ENCODE measurements around the gene AP2A2. TPM values are rescaled to one million over a fixed set of nuclear protein-coding genes. Genes with fewer than 3 reads are reported as not detected.

AP2A2 gene
- polyA plus RNA-seq, 3 donors, result 5.7 to 61.0 (median 8.2) TPM

GRCh38 chr11:1059759-1060158, 134.1 kb downstream of the AP2A2 start:
- Mint-ChIP-seq H3K36me3 (no peaks in the 10 kb centered on the region), H3K27me3 (ENCODE audit: low read depth in 3 of 3) (peaks cover 4 to 17% (median 16%) of the 10 kb centered on the region in 3 donors), H3K4me1 (peaks cover 6% of the 10 kb centered on the region), H3K27ac (no peak overlapping the region), H3K9me3 (peaks cover 2 to 10% (median 7%) of the 10 kb centered on the region in 7 donors), H3K4me3 (no peak overlapping the region)
- Histone ChIP-seq H3K4me2 (replicated peaks; ENCODE audit: extremely low read depth, low read length, poor library complexity, severe bottlenecking) (no peak overlapping the region), H3K36me3 (replicated peaks in 1 of 2; ENCODE audit: control insufficient read depth in 1 of 2, insufficient read depth in 2 of 2, low read length in 2 of 2) (no peaks in the 10 kb centered on the region), H3K9ac (ENCODE audit: insufficient read depth, low read length, poor library complexity, severe bottlenecking) (no peak overlapping the region), H4K20me1 (ENCODE audit: insufficient read depth, low read length) (no peaks in the 10 kb centered on the region), H3K27ac (ENCODE audit: low read depth in 1 of 2, low read length in 2 of 2) (no peak overlapping the region), H3K79me2 (ENCODE audit: insufficient read depth, low read length) (no peaks in the 10 kb centered on the region), H3K9me3 (replicated peaks in 1 of 2; ENCODE audit: control insufficient read depth in 1 of 2, insufficient read depth in 1 of 2, low read length in 2 of 2) (peaks cover 0 to 4% of the 10 kb centered on the region in 2 donors), H3K4me3 (replicated peaks in 1 of 3; ENCODE audit: low read depth in 2 of 3, low read length in 3 of 3) (no peak overlapping the region), H2AFZ (ENCODE audit: insufficient read depth, low read depth, low read length, poor library complexity, severe bottlenecking) (no peak overlapping the region), H3K4me1 (ENCODE audit: control insufficient read depth in 1 of 2, insufficient read depth in 2 of 2, low read length in 2 of 2) (no peaks in the 10 kb centered on the region), H3K27me3 (ENCODE audit: control insufficient read depth in 2 of 2, insufficient read depth in 2 of 2, low read length in 2 of 2) (peaks cover 0 to 5% of the 10 kb centered on the region in 2 donors)
- DNase-seq, result no peak
- intact Hi-C loops (cut with micrococcal nuclease), result no loop called here
- TF ChIP-seq CTCF (IDR thresholded peaks at IDR 0.05), result no peak
- 74% methylated on average over 15 of the region's 15 CpGs for WGBS (ENCODE audit: insufficient coverage)

- Histone ChIP-seq H3K4me1 (ENCODE audit: control insufficient read depth in 1 of 2, insufficient read depth in 2 of 2, low read length in 2 of 2) (no peaks in the 10 kb centered on the region), H4K20me1 (ENCODE audit: insufficient read depth, low read length) (no peaks in the 10 kb centered on the region), H3K4me3 (replicated peaks in 1 of 3; ENCODE audit: low read depth in 2 of 3, low read length in 3 of 3) (no peak overlapping the region), H3K79me2 (ENCODE audit: insufficient read depth, low read length) (no peaks in the 10 kb centered on the region), H3K9me3 (replicated peaks in 1 of 2; ENCODE audit: control insufficient read depth in 1 of 2, insufficient read depth in 1 of 2, low read length in 2 of 2) (peaks cover 0 to 4% of the 10 kb centered on the region in 2 donors), H3K9ac (ENCODE audit: insufficient read depth, low read length, poor library complexity, severe bottlenecking) (no peak overlapping the region), H3K36me3 (replicated peaks in 1 of 2; ENCODE audit: control insufficient read depth in 1 of 2, insufficient read depth in 2 of 2, low read length in 2 of 2) (no peaks in the 10 kb centered on the region), H2AFZ (ENCODE audit: insufficient read depth, low read depth, low read length, poor library complexity, severe bottlenecking) (no peak overlapping the region), H3K4me2 (replicated peaks; ENCODE audit: extremely low read depth, low read length, poor library complexity, severe bottlenecking) (no peak overlapping the region), H3K27ac (ENCODE audit: low read depth in 1 of 2, low read length in 2 of 2) (no peak overlapping the region), H3K27me3 (ENCODE audit: control insufficient read depth in 2 of 2, insufficient read depth in 2 of 2, low read length in 2 of 2) (peaks cover 0 to 5% of the 10 kb centered on the region in 2 donors)
- no peak overlapping the region for H3K4me3 Mint-ChIP-seq
- H3K36me3 Mint-ChIP-seq, result no peaks in the 10 kb centered on the region
- DNase-seq, result no peak
- 93% methylated on average over 13 of the region's 16 CpGs for WGBS (ENCODE audit: insufficient coverage)
- H3K27ac Mint-ChIP-seq, result no peak overlapping the region
- intact Hi-C loops (cut with micrococcal nuclease), result no loop called here
- H3K9me3 Mint-ChIP-seq, result peaks cover 2 to 10% (median 7%) of the 10 kb centered on the region in 7 donors
- TF ChIP-seq CTCF (IDR thresholded peaks at IDR 0.05), result no peak
- H3K27me3 Mint-ChIP-seq (ENCODE audit: low read depth in 3 of 3), result peaks cover 4 to 17% (median 16%) of the 10 kb centered on the region in 3 donors
- peaks cover 6% of the 10 kb centered on the region for H3K4me1 Mint-ChIP-seq
These were observed 134.7 kb downstream of the AP2A2 start for GRCh38 chr11:1060410-1060809.

All from CD14-positive monocyte (primary cell).